HCT116 (cell line): ENCODE measurements around the gene TNKS1BP1. TPM values are rescaled to one million over a fixed set of nuclear protein-coding genes. Genes with fewer than 3 reads are reported as not detected.

Source experiments
- ATAC-seq: fragments of 200-7000 bp; cut with Tn5 transposase; 2 replicates; pipeline ENCODE4 v1.9.1; 2020; ENCODE audit warnings: mild to moderate bottlenecking, moderate library complexity
- BruUV-seq: library from RNA; stranded (reverse); fragments of 400-500 nt; replicated peaks from 2 replicates; lab custom pipeline; 2021; lab: Mats Ljungman, UMichigan
- CTCF ChIA-PET: fragments of 300-600 bp; sonication (Branson Sonifier 250); formaldehyde crosslinking; loops from one replicate; lab custom pipeline; 2021; ENCODE audit warnings: antibody characterized with exemption; lab: Charles Lee
- POLR2A ChIA-PET: fragments of 300-600, 350-600 bp; sonication (Branson Sonifier 250); formaldehyde crosslinking; loops from one replicate; lab custom pipeline; 2021; ENCODE audit warnings: antibody characterized with exemption; lab: Charles Lee
- RAD21 ChIA-PET, 2 experiments: fragments of 300-600 bp; sonication (Branson Sonifier 250); formaldehyde crosslinking; loops; one replicate each; lab custom pipeline; 2023; ENCODE audit warnings: low total read pairs in 2 of 2; ENCODE audit not compliant: uncharacterized antibody in 2 of 2, unreplicated experiment in 2 of 2, low non-redundant PET in 1 of 2; lab: Charles Lee
- DNase-seq: peaks from one replicate; pipeline ENCODE4 v3.0.0-alpha.2; 2010; ENCODE audit warnings: low read depth, low spot score
- H2AFZ ChIP-seq: fragments of 200-600 bp; shearing (Covaris generic), sonication (generic); 2 replicates; pipeline ENCODE4 v1.6.1; 2017; ENCODE audit warnings: low read depth, mixed run types, mixed read lengths, antibody characterized with exemption, low read length; ENCODE audit not compliant: poor library complexity, severe bottlenecking
- H3K27ac ChIP-seq: 2 replicates; pipeline ENCODE4 v1.5.1; 2012; ENCODE audit warnings: low read depth, low read length
- H3K27me3 ChIP-seq: fragments of 200-600 bp; sonication (generic); 2 replicates; pipeline ENCODE4 v1.6.1; 2016; ENCODE audit warnings: mixed run types, low read length, mixed read lengths; ENCODE audit not compliant: insufficient read depth
- H3K36me3 ChIP-seq, 2 experiments: fragments of 200-500 bp in 1 of 2; fragments of 200-600 bp in 1 of 2; sonication (Bioruptor generic) in 1 of 2; sonication (generic) in 1 of 2; 2 replicates each; pipeline versions ENCODE4 v1.5.1 to v1.6.1; 2014 to 2016; ENCODE audit warnings: low read length in 2 of 2, inconsistent platforms in 1 of 2, mixed read lengths in 1 of 2, mixed run types in 1 of 2; ENCODE audit not compliant: insufficient read depth in 2 of 2, control insufficient read depth in 1 of 2
- H3K4me1 ChIP-seq, 2 experiments: fragments of 200-600 bp in 1 of 2; sonication (generic) in 1 of 2; 2 replicates each; pipeline versions ENCODE4 v1.5.1 to v1.6.1; 2012 to 2017; ENCODE audit warnings: low read length in 2 of 2, inconsistent platforms in 1 of 2, mild to moderate bottlenecking in 1 of 2, mixed read lengths in 1 of 2, mixed run types in 1 of 2, moderate library complexity in 1 of 2; ENCODE audit not compliant: insufficient read depth in 2 of 2, control insufficient read depth in 1 of 2
- H3K4me2 ChIP-seq: fragments of 200-600 bp; sonication (generic); 2 replicates; pipeline ENCODE4 v1.6.1; 2017; ENCODE audit warnings: mixed run types, low read length, mixed read lengths
- H3K4me3 ChIP-seq, 2 experiments: fragments of 200-600 bp in 1 of 2; sonication (generic) in 1 of 2; replicated peaks in 1 of 2; 2 replicates each; pipeline ENCODE4 v1.5.1; 2011 to 2016; ENCODE audit warnings: low read length in 2 of 2, control low read depth in 1 of 2, low read depth in 1 of 2, mild to moderate bottlenecking in 1 of 2, mixed read lengths in 1 of 2, mixed run types in 1 of 2
- H3K79me2 ChIP-seq: fragments of 200-600 bp; sonication (generic); 2 replicates; pipeline ENCODE4 v1.6.1; 2017; ENCODE audit warnings: mild to moderate bottlenecking, mixed run types, low read length, moderate library complexity, mixed read lengths; ENCODE audit not compliant: insufficient read depth
- H3K9ac ChIP-seq: fragments of 200-600 bp; sonication (generic); 2 replicates; pipeline ENCODE4 v1.6.1; 2016; ENCODE audit warnings: low read length, mixed read lengths
- H3K9me2 ChIP-seq: fragments of 200-600 bp; sonication (generic), shearing (Covaris generic); 2 replicates; pipeline ENCODE4 v1.6.1; 2017; ENCODE audit warnings: mixed run types, mild to moderate bottlenecking, moderate library complexity; ENCODE audit not compliant: insufficient read depth
- H3K9me3 ChIP-seq, 2 experiments: fragments of 200-500 bp in 1 of 2; fragments of 200-600 bp in 1 of 2; sonication (Bioruptor generic) in 1 of 2; sonication (generic) in 1 of 2; 2 replicates each; pipeline ENCODE4 v1.6.1; 2014 to 2017; ENCODE audit warnings: low read length in 2 of 2, mixed read lengths in 2 of 2, inconsistent platforms in 1 of 2, low read depth in 1 of 2, mild to moderate bottlenecking in 1 of 2, mixed run types in 1 of 2, moderate library complexity in 1 of 2; ENCODE audit not compliant: control insufficient read depth in 1 of 2, insufficient read depth in 1 of 2
- H4K20me1 ChIP-seq: fragments of 200-600 bp; sonication (generic), shearing (Covaris generic); 2 replicates; pipeline ENCODE4 v1.6.1; 2017; ENCODE audit warnings: mixed run types, mild to moderate bottlenecking, moderate library complexity; ENCODE audit not compliant: insufficient read depth
- CEBPB ChIP-seq: IDR thresholded peaks from 2 replicates; pipeline ENCODE4 v1.6.1; 2012; ENCODE audit warnings: low read depth
- ELF1 ChIP-seq: IDR thresholded peaks from 2 replicates; pipeline ENCODE4 v1.6.1; 2012; ENCODE audit warnings: low read depth, borderline replicate concordance
- EZH2 ChIP-seq: fragments of 200-600 bp; sonication (generic); IDR thresholded peaks from 2 replicates; pipeline ENCODE4 v1.6.1; 2017; ENCODE audit warnings: antibody characterized with exemption, mixed run types
- FOSL1 ChIP-seq: IDR thresholded peaks from 2 replicates; pipeline ENCODE4 v1.6.1; 2012; ENCODE audit warnings: low read depth
- POLR2A ChIP-seq: IDR thresholded peaks from 2 replicates; pipeline ENCODE4 v1.7.0; 2011; ENCODE audit warnings: borderline replicate concordance; ENCODE audit not compliant: insufficient read depth, insufficient read length; ENCODE audit errors: extremely low read depth
- SIN3A ChIP-seq: IDR thresholded peaks from 2 replicates; pipeline ENCODE4 v1.6.1; 2012; ENCODE audit warnings: low read depth
- SP1 ChIP-seq: IDR thresholded peaks from 2 replicates; pipeline ENCODE4 v1.6.1; 2012; ENCODE audit warnings: low read depth
- SRF ChIP-seq: IDR thresholded peaks from 2 replicates; pipeline ENCODE4 v1.6.1; 2012; ENCODE audit warnings: low read depth
- ZNF274 ChIP-seq: fragments of 200-500 bp; sonication (Bioruptor generic); IDR thresholded peaks from 2 replicates; pipeline ENCODE4 v1.6.1; 2014; ENCODE audit warnings: mild to moderate bottlenecking, low read depth, low read length, inconsistent platforms
- intact Hi-C: fragments of 100-400 bp; cut with micrococcal nuclease; formaldehyde crosslinking; loops from 2 replicates; pipeline ENCODE4 v1.10.0; 2022
- total RNA-seq: library from RNA; stranded (reverse); gene quantifications from one replicate; pipeline ENCODE4 v1.2.1, GENCODE V29; 2021; ENCODE audit not compliant: unreplicated experiment
- TF ChIP-seq, protein P1 (sequence below), 3 experiments: fragments of 200-600 bp in 1 of 3; sonication (generic) in 1 of 3; IDR thresholded peaks in 2 of 3; conservative IDR thresholded peaks in 1 of 3; 2 replicates each; pipeline ENCODE4 v1.5.1; 2012 to 2017; ENCODE audit warnings: low read depth in 2 of 3, low read length in 2 of 3, antibody characterized with exemption in 1 of 3, borderline replicate concordance in 1 of 3, control low read depth in 1 of 3, mild to moderate bottlenecking in 1 of 3, mixed read lengths in 1 of 3, mixed run types in 1 of 3, moderate library complexity in 1 of 3; ENCODE audit not compliant: insufficient read depth in 1 of 3
- TF ChIP-seq, protein P2 (sequence below): IDR thresholded peaks from 2 replicates; pipeline ENCODE4 v1.6.1; 2012; ENCODE audit warnings: low read depth
- TF ChIP-seq, protein P3 (sequence below): IDR thresholded peaks from 2 replicates; pipeline ENCODE4 v1.6.1; 2011; ENCODE audit warnings: mild to moderate bottlenecking, low read length, moderate library complexity; ENCODE audit not compliant: insufficient replicate concordance; ENCODE audit errors: extremely low read depth
- TF ChIP-seq, protein P4 (sequence below): IDR thresholded peaks from 2 replicates; pipeline ENCODE4 v1.6.1; 2012

TNKS1BP1 gene
- total RNA-seq, 1 experiment from 2014 or later: 77.6 TPM

DNA sequence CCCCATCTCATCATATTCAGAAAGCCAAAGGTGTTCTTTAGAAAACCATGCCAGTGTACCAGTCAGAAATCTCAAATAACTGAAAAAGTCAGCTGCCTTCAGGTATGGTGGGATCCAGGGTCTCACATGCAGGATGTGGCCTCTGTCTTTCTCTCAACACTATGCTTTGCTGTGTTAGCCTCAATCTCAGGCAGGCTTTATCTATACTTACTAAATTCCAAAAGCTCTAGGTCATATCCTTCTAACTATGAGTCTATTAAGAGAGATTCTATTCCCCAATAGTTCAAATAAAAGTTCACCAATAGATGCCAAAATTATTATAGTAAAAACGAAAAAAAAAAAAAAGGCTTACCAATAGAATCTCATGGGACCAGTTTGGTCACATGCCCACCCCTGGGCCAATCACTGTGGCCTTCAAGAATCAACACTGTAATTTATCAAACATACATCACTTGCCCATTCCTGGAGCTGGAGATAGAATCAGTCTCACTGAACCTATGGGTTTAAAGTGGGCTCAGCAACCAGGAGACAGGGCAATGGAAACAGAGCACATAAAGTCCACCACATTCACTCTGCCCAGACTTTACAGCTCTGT lies 49.8 kb downstream of the TNKS1BP1 start:
- no peak overlapping the region for H2AFZ ChIP-seq

DNA sequence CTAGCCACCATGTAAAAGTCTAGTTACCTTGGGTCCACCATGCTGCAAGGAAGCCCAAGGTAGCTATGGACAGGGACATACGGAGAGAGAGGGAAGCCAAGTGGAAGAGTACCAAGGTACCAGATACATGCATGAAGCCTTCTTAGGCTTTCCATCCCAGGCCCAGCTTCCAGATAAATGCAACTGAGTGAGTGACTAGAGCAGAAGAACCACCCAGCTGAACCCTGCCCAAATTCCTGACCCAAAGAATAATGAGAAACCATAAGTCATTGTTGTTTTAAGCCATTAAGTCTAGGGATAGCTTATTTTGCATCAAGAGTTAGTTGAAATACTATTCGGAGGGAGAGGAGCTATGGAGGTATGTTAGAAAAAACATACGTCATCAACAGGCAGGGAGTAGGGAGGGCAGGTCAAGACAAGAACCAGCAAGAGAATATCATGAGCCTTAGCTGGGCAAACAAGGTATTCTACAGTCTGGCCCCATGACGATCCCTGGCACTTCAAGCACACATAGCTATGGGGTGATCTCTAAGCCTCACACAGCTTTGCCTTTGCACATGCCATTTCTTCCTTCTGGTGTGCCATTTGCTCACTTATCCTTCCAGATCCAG lies 51.2 kb downstream of the TNKS1BP1 start:
- H3K27ac ChIP-seq: no peak overlapping the region
- ATAC-seq (no peak), DNase-seq (no peak)
- TF ChIP-seq, protein P1, sequence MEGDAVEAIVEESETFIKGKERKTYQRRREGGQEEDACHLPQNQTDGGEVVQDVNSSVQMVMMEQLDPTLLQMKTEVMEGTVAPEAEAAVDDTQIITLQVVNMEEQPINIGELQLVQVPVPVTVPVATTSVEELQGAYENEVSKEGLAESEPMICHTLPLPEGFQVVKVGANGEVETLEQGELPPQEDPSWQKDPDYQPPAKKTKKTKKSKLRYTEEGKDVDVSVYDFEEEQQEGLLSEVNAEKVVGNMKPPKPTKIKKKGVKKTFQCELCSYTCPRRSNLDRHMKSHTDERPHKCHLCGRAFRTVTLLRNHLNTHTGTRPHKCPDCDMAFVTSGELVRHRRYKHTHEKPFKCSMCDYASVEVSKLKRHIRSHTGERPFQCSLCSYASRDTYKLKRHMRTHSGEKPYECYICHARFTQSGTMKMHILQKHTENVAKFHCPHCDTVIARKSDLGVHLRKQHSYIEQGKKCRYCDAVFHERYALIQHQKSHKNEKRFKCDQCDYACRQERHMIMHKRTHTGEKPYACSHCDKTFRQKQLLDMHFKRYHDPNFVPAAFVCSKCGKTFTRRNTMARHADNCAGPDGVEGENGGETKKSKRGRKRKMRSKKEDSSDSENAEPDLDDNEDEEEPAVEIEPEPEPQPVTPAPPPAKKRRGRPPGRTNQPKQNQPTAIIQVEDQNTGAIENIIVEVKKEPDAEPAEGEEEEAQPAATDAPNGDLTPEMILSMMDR (IDR thresholded peaks at IDR 0.05 in 2 of 3, conservative IDR thresholded peaks at IDR 0.05 in 1 of 3; ENCODE audit: borderline replicate concordance in 1 of 3, insufficient read depth in 1 of 3, low read depth in 2 of 3, low read length in 2 of 3): no peak
- TF ChIP-seq EZH2: no peak
- TF ChIP-seq, protein P2, sequence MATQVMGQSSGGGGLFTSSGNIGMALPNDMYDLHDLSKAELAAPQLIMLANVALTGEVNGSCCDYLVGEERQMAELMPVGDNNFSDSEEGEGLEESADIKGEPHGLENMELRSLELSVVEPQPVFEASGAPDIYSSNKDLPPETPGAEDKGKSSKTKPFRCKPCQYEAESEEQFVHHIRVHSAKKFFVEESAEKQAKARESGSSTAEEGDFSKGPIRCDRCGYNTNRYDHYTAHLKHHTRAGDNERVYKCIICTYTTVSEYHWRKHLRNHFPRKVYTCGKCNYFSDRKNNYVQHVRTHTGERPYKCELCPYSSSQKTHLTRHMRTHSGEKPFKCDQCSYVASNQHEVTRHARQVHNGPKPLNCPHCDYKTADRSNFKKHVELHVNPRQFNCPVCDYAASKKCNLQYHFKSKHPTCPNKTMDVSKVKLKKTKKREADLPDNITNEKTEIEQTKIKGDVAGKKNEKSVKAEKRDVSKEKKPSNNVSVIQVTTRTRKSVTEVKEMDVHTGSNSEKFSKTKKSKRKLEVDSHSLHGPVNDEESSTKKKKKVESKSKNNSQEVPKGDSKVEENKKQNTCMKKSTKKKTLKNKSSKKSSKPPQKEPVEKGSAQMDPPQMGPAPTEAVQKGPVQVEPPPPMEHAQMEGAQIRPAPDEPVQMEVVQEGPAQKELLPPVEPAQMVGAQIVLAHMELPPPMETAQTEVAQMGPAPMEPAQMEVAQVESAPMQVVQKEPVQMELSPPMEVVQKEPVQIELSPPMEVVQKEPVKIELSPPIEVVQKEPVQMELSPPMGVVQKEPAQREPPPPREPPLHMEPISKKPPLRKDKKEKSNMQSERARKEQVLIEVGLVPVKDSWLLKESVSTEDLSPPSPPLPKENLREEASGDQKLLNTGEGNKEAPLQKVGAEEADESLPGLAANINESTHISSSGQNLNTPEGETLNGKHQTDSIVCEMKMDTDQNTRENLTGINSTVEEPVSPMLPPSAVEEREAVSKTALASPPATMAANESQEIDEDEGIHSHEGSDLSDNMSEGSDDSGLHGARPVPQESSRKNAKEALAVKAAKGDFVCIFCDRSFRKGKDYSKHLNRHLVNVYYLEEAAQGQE: no peak
- TF ChIP-seq, protein P3, sequence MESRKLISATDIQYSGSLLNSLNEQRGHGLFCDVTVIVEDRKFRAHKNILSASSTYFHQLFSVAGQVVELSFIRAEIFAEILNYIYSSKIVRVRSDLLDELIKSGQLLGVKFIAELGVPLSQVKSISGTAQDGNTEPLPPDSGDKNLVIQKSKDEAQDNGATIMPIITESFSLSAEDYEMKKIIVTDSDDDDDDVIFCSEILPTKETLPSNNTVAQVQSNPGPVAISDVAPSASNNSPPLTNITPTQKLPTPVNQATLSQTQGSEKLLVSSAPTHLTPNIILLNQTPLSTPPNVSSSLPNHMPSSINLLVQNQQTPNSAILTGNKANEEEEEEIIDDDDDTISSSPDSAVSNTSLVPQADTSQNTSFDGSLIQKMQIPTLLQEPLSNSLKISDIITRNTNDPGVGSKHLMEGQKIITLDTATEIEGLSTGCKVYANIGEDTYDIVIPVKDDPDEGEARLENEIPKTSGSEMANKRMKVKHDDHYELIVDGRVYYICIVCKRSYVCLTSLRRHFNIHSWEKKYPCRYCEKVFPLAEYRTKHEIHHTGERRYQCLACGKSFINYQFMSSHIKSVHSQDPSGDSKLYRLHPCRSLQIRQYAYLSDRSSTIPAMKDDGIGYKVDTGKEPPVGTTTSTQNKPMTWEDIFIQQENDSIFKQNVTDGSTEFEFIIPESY: no peak
- no peak for TF ChIP-seq POLR2A
- TF ChIP-seq FOSL1: no peak
- no peak for TF ChIP-seq SP1

More for the DNA sequence above, 49.8 kb downstream of the TNKS1BP1 start:
- TF ChIP-seq SIN3A (no peak), CEBPB (no peak), ELF1 (no peak), SRF (no peak), ZNF274 (no peak)
- TF ChIP-seq, protein P4, sequence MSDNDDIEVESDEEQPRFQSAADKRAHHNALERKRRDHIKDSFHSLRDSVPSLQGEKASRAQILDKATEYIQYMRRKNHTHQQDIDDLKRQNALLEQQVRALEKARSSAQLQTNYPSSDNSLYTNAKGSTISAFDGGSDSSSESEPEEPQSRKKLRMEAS: no peak
- TF ChIP-seq, all 23 proteins: peak for 0
- ChIA-PET CTCF (no interaction called here), POLR2A (interaction anchor here (0.7 kb wide), 1 partner anchor 25 kb away, joined by 3 read pairs; no protein-coding TSS in a partner anchor), RAD21 (no interaction called here)
- Histone ChIP-seq H3K4me3 (no peak overlapping the region), H3K4me1 (peaks cover 9 to 15% of the 10 kb centered on the region in 2 experiments), H3K27me3 (no peaks in the 10 kb centered on the region), H3K9me2 (no peaks in the 10 kb centered on the region), H3K79me2 (no peaks in the 10 kb centered on the region), H3K9me3 (no peaks in the 10 kb centered on the region), H3K4me2 (no peak overlapping the region), H3K9ac (no peak overlapping the region), H3K36me3 (no peaks in the 10 kb centered on the region), H3K27ac (no peak overlapping the region), H4K20me1 (no peaks in the 10 kb centered on the region)
- DNase-seq (no peak), ATAC-seq (no peak)
- intact Hi-C loops: no loop called here
- BruUV-seq: no TSS peak

More for the DNA sequence above, 51.2 kb downstream of the TNKS1BP1 start:
- RAD21 ChIA-PET: no interaction called here
- H3K4me3 ChIP-seq: no peak overlapping the region
- peaks cover 6 to 12% of the 10 kb centered on the region in 2 experiments for H3K4me1 ChIP-seq
- POLR2A ChIA-PET: no interaction called here
- H2AFZ ChIP-seq: no peak overlapping the region
- no peaks in the 10 kb centered on the region for H4K20me1 ChIP-seq
- H3K27me3 ChIP-seq: no peaks in the 10 kb centered on the region
- no peak overlapping the region for H3K4me2 ChIP-seq
- H3K79me2 ChIP-seq: no peaks in the 10 kb centered on the region
- intact Hi-C loops: no loop called here
- CTCF ChIA-PET: no interaction called here
- no peaks in the 10 kb centered on the region for H3K36me3 ChIP-seq
- no peaks in the 10 kb centered on the region for H3K9me2 ChIP-seq
- no peak overlapping the region for H3K9ac ChIP-seq
- no TSS peak for BruUV-seq
- H3K9me3 ChIP-seq: no peaks in the 10 kb centered on the region
